ENCODE measurements around the gene PRLR. TPM values are rescaled to one million over a fixed set of nuclear protein-coding genes. Genes with fewer than 3 reads are reported as not detected.
A peak's percentile ranks its signal among the peaks of the same experiment; 100 is the strongest.
"Not testable (repeated sequence)": the region's sequence is repeated elsewhere in the genome, so short reads cannot be mapped to it uniquely, and the experiment has no call there.

Gene PRLR
- total RNA-seq, 1 donor from 2014 or later, result 5.7 TPM

- H3K27me3 Mint-ChIP-seq, result no peaks in the 10 kb centered on the region
- no peaks in the 10 kb centered on the region for H3K36me3 Mint-ChIP-seq (ENCODE audit: insufficient read depth)
- TF ChIP-seq CTCF (IDR thresholded peaks at IDR 0.05; ENCODE audit: unreplicated experiment), result no peak
- H3K27ac Mint-ChIP-seq, result no peak overlapping the region
- DNase-seq (ENCODE audit: low spot score, unreplicated experiment), result no peak
- H3K9me3 Mint-ChIP-seq (ENCODE audit: low read depth), result no peaks in the 10 kb centered on the region
- H3K4me1 Mint-ChIP-seq (ENCODE audit: low read depth), result peaks cover 3% of the 10 kb centered on the region
- H3K4me3 Mint-ChIP-seq (ENCODE audit: low read depth), result no peak overlapping the region
Measured at GRCh38 chr5:35044649-35045048, 185.6 kb downstream of the PRLR start.

- Mint-ChIP-seq H3K27ac (no peak overlapping the region), H3K27me3 (no peaks in the 10 kb centered on the region), H3K36me3 (ENCODE audit: insufficient read depth) (no peaks in the 10 kb centered on the region), H3K4me3 (ENCODE audit: low read depth) (no peak overlapping the region), H3K4me1 (ENCODE audit: low read depth) (peaks cover 3% of the 10 kb centered on the region), H3K9me3 (ENCODE audit: low read depth) (no peaks in the 10 kb centered on the region)
- no peak for TF ChIP-seq CTCF (IDR thresholded peaks at IDR 0.05; ENCODE audit: unreplicated experiment)
- DNase-seq (ENCODE audit: low spot score, unreplicated experiment), result no peak
Measured at GRCh38 chr5:35042781-35043180, 187.5 kb downstream of the PRLR start.

GRCh38 chr5:35041261-35041660, 189.0 kb downstream of the PRLR start:
- H3K27me3 Mint-ChIP-seq, result no peaks in the 10 kb centered on the region
- no peak for DNase-seq (ENCODE audit: low spot score, unreplicated experiment)
- no peaks in the 10 kb centered on the region for H3K36me3 Mint-ChIP-seq (ENCODE audit: insufficient read depth)
- H3K27ac Mint-ChIP-seq, result no peak overlapping the region
- H3K4me1 Mint-ChIP-seq (ENCODE audit: low read depth), result peaks cover 3% of the 10 kb centered on the region
- no peak for TF ChIP-seq CTCF (IDR thresholded peaks at IDR 0.05; ENCODE audit: unreplicated experiment)
- no peak overlapping the region for H3K4me3 Mint-ChIP-seq (ENCODE audit: low read depth)
- no peaks in the 10 kb centered on the region for H3K9me3 Mint-ChIP-seq (ENCODE audit: low read depth)

- Mint-ChIP-seq H3K4me1 (ENCODE audit: low read depth) (peaks cover 3% of the 10 kb centered on the region), H3K27ac (no peak overlapping the region)
Measured at GRCh38 chr5:35038891-35039290, 191.4 kb downstream of the PRLR start.

GRCh38 chr5:35036536-35036935, 193.8 kb downstream of the PRLR start:
- peak overlapping the region; percentile 76 for H3K27ac Mint-ChIP-seq

More at GRCh38 chr5:35038891-35039290, 191.4 kb downstream of the PRLR start:
- no peak for DNase-seq (ENCODE audit: low spot score, unreplicated experiment)
- no peak for TF ChIP-seq CTCF (IDR thresholded peaks at IDR 0.05; ENCODE audit: unreplicated experiment)
- Mint-ChIP-seq H3K27me3 (no peaks in the 10 kb centered on the region), H3K4me3 (ENCODE audit: low read depth) (no peak overlapping the region), H3K36me3 (ENCODE audit: insufficient read depth) (no peaks in the 10 kb centered on the region), H3K9me3 (ENCODE audit: low read depth) (no peaks in the 10 kb centered on the region)

GRCh38 chr5:35035929-35036328, 194.4 kb downstream of the PRLR start:
- H3K36me3 Mint-ChIP-seq (ENCODE audit: insufficient read depth); DNase-seq (ENCODE audit: low spot score, unreplicated experiment); H3K27me3 Mint-ChIP-seq; H3K27ac Mint-ChIP-seq; H3K4me1 Mint-ChIP-seq (ENCODE audit: low read depth); H3K9me3 Mint-ChIP-seq (ENCODE audit: low read depth); H3K4me3 Mint-ChIP-seq (ENCODE audit: low read depth): not testable (repeated sequence)

More at GRCh38 chr5:35036536-35036935, 193.8 kb downstream of the PRLR start:
- H3K4me3 Mint-ChIP-seq (ENCODE audit: low read depth), result no peak overlapping the region
- no peak for DNase-seq (ENCODE audit: low spot score, unreplicated experiment)
- TF ChIP-seq CTCF (IDR thresholded peaks at IDR 0.05; ENCODE audit: unreplicated experiment), result no peak
- peaks cover 3% of the 10 kb centered on the region for H3K4me1 Mint-ChIP-seq (ENCODE audit: low read depth)
- H3K9me3 Mint-ChIP-seq (ENCODE audit: low read depth), result no peaks in the 10 kb centered on the region
- no peaks in the 10 kb centered on the region for H3K36me3 Mint-ChIP-seq (ENCODE audit: insufficient read depth)
- no peaks in the 10 kb centered on the region for H3K27me3 Mint-ChIP-seq

Data from progenitor cell of endocrine pancreas (in vitro differentiated cells).